Loucy (cell line): ENCODE measurements around the gene RLN2.
A peak's percentile ranks its signal among the peaks of the same experiment; 100 is the strongest.

ENCODE experiments used
- H2AFZ ChIP-seq: fragments of 200-600 bp; sonication (generic); 2 replicates; pipeline ENCODE4 v1.6.0; 2016; ENCODE audit warnings: antibody characterized with exemption, mild to moderate bottlenecking, low read length, moderate library complexity
- H3F3A ChIP-seq: fragments of 200-600 bp; 2 replicates; pipeline ENCODE4 v1.6.0; 2016; ENCODE audit warnings: antibody characterized with exemption, low read depth, mild to moderate bottlenecking
- H3K27me3 ChIP-seq: fragments of 200-600 bp; sonication (generic); 2 replicates; pipeline ENCODE4 v1.6.1; 2014; ENCODE audit warnings: low read length, mild to moderate bottlenecking; ENCODE audit not compliant: insufficient read depth, poor library complexity, severe bottlenecking
- H3K36me3 ChIP-seq: fragments of 200-600 bp; sonication (generic); 2 replicates; pipeline ENCODE4 v1.6.1; 2016; ENCODE audit warnings: low read length; ENCODE audit not compliant: insufficient read depth
- H3K4me1 ChIP-seq: fragments of 200-600 bp; sonication (generic); 2 replicates; pipeline ENCODE4 v1.5.1; 2014; ENCODE audit warnings: low read length, mild to moderate bottlenecking; ENCODE audit not compliant: insufficient read depth, poor library complexity, severe bottlenecking
- H3K4me2 ChIP-seq: fragments of 200-600 bp; sonication (generic); 2 replicates; pipeline ENCODE4 v1.6.0; 2014; ENCODE audit warnings: antibody characterized with exemption, low read length, low read depth, mild to moderate bottlenecking; ENCODE audit not compliant: poor library complexity, severe bottlenecking
- H3K4me3 ChIP-seq: fragments of 200-600 bp; sonication (generic); 2 replicates; pipeline ENCODE4 v1.5.1; 2014; ENCODE audit warnings: low read length, mild to moderate bottlenecking, mixed read lengths; ENCODE audit not compliant: poor library complexity, severe bottlenecking
- H3K79me2 ChIP-seq: fragments of 200-600 bp; sonication (generic); 2 replicates; pipeline ENCODE4 v1.6.1; 2014; ENCODE audit warnings: low read length; ENCODE audit not compliant: insufficient read depth
- H3K9ac ChIP-seq: fragments of 200-600 bp; sonication (generic); 2 replicates; pipeline ENCODE4 v1.6.0; 2014; ENCODE audit warnings: mild to moderate bottlenecking, low read depth, low read length, moderate library complexity; ENCODE audit not compliant: poor library complexity, severe bottlenecking
- H3K9me2 ChIP-seq: fragments of 200-600 bp; sonication (generic); replicated peaks from 2 replicates; pipeline ENCODE4 v1.6.1; 2016; ENCODE audit warnings: low read depth, low read length, mixed read lengths
- H3K9me3 ChIP-seq: fragments of 200-600 bp; sonication (generic); 2 replicates; pipeline ENCODE4 v1.6.1; 2014; ENCODE audit warnings: mild to moderate bottlenecking, antibody characterized with exemption, low read length, low read depth; ENCODE audit not compliant: insufficient read depth
- H4K20me1 ChIP-seq: fragments of 200-600 bp; sonication (generic); 2 replicates; pipeline ENCODE4 v1.6.0; 2014; ENCODE audit warnings: antibody characterized with exemption, low read length, mild to moderate bottlenecking; ENCODE audit not compliant: insufficient read depth, poor library complexity, severe bottlenecking
- CTCF ChIP-seq: fragments of 200-600 bp; sonication (generic); conservative IDR thresholded peaks from 2 replicates; pipeline ENCODE4 v1.5.1; 2014; ENCODE audit warnings: mild to moderate bottlenecking, antibody characterized with exemption, low read length
- EZH2phosphoT487 ChIP-seq: fragments of 200-600 bp; IDR thresholded peaks from 2 replicates; pipeline ENCODE4 v1.6.1; 2018; ENCODE audit warnings: antibody characterized with exemption, mild to moderate bottlenecking, moderate library complexity, borderline replicate concordance

The RLN2 gene

GRCh38 chr9:5305741-5306140, 1.2 kb upstream of the RLN2 start:
- Histone ChIP-seq H3K9ac (no peak overlapping the region), H3K36me3 (no peaks in the 10 kb centered on the region), H3K4me3 (no peak overlapping the region), H4K20me1 (no peaks in the 10 kb centered on the region), H3K27me3 (no peaks in the 10 kb centered on the region), H3K4me2 (no peak overlapping the region), H3K4me1 (peaks cover 39% of the 10 kb centered on the region), H3K79me2 (no peaks in the 10 kb centered on the region), H2AFZ (no peak overlapping the region), H3K9me3 (no peaks in the 10 kb centered on the region), H3K9me2 (no peaks in the 10 kb centered on the region), H3F3A (no peaks in the 10 kb centered on the region)
- TF ChIP-seq CTCF (no peak), EZH2phosphoT487 (no peak)

- no peaks in the 10 kb centered on the region for H3K36me3 ChIP-seq
- no peak overlapping the region for H3K9ac ChIP-seq
- H3K9me3 ChIP-seq, result no peaks in the 10 kb centered on the region
- no peaks in the 10 kb centered on the region for H3F3A ChIP-seq
- TF ChIP-seq CTCF, result no peak
- TF ChIP-seq EZH2phosphoT487, result no peak
- no peaks in the 10 kb centered on the region for H3K9me2 ChIP-seq
- H3K4me3 ChIP-seq, result peak overlapping the region; percentile 37
- peak overlapping the region; percentile 75 for H3K4me2 ChIP-seq
- no peak overlapping the region for H2AFZ ChIP-seq
- no peaks in the 10 kb centered on the region for H3K79me2 ChIP-seq
- H3K27me3 ChIP-seq, result no peaks in the 10 kb centered on the region
- no peaks in the 10 kb centered on the region for H4K20me1 ChIP-seq
- peaks cover 19% of the 10 kb centered on the region for H3K4me1 ChIP-seq
Measured at GRCh38 chr9:5301544-5301943, 3.0 kb downstream of the RLN2 start.

- no peak overlapping the region for H2AFZ ChIP-seq
Measured at GRCh38 chr9:5292141-5292540, 12.4 kb downstream of the RLN2 start.

More at GRCh38 chr9:5292141-5292540, 12.4 kb downstream of the RLN2 start:
- Histone ChIP-seq H3K79me2 (no peaks in the 10 kb centered on the region), H4K20me1 (no peaks in the 10 kb centered on the region), H3K4me1 (no peaks in the 10 kb centered on the region), H3K36me3 (no peaks in the 10 kb centered on the region), H3K4me3 (no peak overlapping the region), H3K27me3 (no peaks in the 10 kb centered on the region), H3K9ac (no peak overlapping the region), H3K9me3 (no peaks in the 10 kb centered on the region; the same call in 1 of the 2 replicates), H3K4me2 (no peak overlapping the region), H3K9me2 (no peaks in the 10 kb centered on the region), H3F3A (no peaks in the 10 kb centered on the region)
- no peak for TF ChIP-seq EZH2phosphoT487
- no peak for TF ChIP-seq CTCF
